ENCODE measurements around the gene ZNF746.

DNA sequence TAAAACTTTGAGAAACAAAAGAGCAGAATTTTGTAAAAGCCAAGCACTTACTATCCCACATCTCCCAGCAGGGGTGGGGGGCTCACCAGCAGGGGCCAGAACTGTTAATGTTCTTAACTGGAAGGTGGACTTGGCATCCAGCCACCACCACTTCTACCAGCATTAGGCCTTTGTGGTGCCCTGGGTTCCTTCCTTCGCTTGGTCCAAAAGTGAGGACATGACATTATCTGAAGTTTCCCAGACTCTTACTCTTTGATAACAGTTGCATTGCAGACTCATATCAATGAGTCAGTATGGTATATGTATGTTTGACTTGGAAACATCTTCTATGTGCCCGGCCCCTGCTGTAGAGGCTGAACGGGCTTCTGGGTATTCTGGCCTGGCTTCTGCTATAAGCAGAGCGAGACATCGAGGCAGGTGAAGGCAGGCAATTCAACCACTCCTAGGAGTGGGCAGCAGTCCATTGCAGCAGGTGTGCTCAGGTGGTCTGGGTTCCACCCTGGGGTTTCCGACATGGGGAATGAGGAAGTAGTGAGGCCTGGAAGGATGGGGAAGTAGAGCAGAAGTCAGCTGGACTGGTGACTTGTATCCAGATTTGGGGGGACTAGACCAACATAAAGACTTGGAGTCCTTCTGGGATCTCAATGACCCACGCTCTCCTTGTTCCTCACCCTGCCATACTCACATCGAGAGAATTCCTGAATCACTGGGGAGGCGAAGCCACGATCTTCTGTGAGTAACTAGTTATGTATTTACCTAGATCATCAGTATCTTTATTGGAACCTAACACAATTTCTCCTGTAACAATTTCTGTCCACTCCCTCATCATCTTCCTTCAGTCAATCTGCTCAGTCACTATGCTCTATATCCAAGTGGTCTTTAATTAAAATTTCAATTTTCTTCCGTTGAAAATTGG is 40.8 kb downstream of the ZNF746 start:
- TF ChIP-seq, protein P1, sequence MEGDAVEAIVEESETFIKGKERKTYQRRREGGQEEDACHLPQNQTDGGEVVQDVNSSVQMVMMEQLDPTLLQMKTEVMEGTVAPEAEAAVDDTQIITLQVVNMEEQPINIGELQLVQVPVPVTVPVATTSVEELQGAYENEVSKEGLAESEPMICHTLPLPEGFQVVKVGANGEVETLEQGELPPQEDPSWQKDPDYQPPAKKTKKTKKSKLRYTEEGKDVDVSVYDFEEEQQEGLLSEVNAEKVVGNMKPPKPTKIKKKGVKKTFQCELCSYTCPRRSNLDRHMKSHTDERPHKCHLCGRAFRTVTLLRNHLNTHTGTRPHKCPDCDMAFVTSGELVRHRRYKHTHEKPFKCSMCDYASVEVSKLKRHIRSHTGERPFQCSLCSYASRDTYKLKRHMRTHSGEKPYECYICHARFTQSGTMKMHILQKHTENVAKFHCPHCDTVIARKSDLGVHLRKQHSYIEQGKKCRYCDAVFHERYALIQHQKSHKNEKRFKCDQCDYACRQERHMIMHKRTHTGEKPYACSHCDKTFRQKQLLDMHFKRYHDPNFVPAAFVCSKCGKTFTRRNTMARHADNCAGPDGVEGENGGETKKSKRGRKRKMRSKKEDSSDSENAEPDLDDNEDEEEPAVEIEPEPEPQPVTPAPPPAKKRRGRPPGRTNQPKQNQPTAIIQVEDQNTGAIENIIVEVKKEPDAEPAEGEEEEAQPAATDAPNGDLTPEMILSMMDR (IDR thresholded peaks at IDR 0.05 in 4 of 5, conservative IDR thresholded peaks at IDR 0.05 in 1 of 5), result no peak
- no peak for TF ChIP-seq POLR2A (IDR thresholded peaks at IDR 0.05)

Measured in gastrocnemius medialis (tissue), 4 donors.